Measurements from ENCODE around the gene ZFYVE9. TPM values are rescaled to one million over a fixed set of nuclear protein-coding genes. Genes with fewer than 3 reads are reported as not detected.
"Not testable (repeated sequence)": the region's sequence is repeated elsewhere in the genome, so short reads cannot be mapped to it uniquely, and the experiment has no call there.

ZFYVE9 gene
- total and polyA plus RNA-seq, 11 donors, result 3.6 to 19.2 (median 16.7) TPM

DNA sequence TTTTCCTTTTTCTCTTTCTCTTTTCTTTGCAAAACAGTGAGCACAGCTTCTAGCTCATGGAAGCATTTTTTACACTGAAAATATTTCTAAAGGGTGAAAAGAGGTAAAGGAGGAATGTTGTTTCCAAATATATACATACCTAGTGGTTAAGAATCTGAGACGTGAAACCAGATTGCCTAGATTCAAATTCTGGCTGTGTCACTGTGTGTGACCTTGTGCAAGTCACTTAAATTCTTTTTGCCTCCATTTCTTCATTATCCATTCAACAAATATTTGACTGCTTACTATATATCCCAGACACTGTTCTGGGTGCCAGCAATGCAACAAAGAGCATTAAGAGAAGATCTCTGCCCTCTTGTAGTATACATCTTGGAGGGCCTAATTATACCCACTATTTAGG lies 53.3 kb downstream of the ZFYVE9 start:
- no peaks in the 10 kb centered on the region for H3K27me3 ChIP-seq
- 67 to 78% (median 71%) methylated on average over 1 of the region's 1 CpG for WGBS, 4 donors
- H3K36me3 ChIP-seq, result peaks cover 0 to 3% (median 0%) of the 10 kb centered on the region in 9 donors
- DNase-seq (no peak), ATAC-seq (no peak)
- H3K9me3 ChIP-seq, result peaks cover 0 to 30% (median 1%) of the 10 kb centered on the region in 12 donors
- H3K27ac ChIP-seq, result no peak overlapping the region
- no peak overlapping the region for H3K4me3 ChIP-seq
- peaks cover 0 to 9% (median 1%) of the 10 kb centered on the region in 12 donors for H3K4me1 ChIP-seq
- intact Hi-C loops (cut with DNase I), result no loop called here
- TF ChIP-seq, protein P1, sequence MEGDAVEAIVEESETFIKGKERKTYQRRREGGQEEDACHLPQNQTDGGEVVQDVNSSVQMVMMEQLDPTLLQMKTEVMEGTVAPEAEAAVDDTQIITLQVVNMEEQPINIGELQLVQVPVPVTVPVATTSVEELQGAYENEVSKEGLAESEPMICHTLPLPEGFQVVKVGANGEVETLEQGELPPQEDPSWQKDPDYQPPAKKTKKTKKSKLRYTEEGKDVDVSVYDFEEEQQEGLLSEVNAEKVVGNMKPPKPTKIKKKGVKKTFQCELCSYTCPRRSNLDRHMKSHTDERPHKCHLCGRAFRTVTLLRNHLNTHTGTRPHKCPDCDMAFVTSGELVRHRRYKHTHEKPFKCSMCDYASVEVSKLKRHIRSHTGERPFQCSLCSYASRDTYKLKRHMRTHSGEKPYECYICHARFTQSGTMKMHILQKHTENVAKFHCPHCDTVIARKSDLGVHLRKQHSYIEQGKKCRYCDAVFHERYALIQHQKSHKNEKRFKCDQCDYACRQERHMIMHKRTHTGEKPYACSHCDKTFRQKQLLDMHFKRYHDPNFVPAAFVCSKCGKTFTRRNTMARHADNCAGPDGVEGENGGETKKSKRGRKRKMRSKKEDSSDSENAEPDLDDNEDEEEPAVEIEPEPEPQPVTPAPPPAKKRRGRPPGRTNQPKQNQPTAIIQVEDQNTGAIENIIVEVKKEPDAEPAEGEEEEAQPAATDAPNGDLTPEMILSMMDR (IDR thresholded peaks at IDR 0.05), result no peak
- TF ChIP-seq POLR2A (IDR thresholded peaks at IDR 0.05), result no peak

DNA sequence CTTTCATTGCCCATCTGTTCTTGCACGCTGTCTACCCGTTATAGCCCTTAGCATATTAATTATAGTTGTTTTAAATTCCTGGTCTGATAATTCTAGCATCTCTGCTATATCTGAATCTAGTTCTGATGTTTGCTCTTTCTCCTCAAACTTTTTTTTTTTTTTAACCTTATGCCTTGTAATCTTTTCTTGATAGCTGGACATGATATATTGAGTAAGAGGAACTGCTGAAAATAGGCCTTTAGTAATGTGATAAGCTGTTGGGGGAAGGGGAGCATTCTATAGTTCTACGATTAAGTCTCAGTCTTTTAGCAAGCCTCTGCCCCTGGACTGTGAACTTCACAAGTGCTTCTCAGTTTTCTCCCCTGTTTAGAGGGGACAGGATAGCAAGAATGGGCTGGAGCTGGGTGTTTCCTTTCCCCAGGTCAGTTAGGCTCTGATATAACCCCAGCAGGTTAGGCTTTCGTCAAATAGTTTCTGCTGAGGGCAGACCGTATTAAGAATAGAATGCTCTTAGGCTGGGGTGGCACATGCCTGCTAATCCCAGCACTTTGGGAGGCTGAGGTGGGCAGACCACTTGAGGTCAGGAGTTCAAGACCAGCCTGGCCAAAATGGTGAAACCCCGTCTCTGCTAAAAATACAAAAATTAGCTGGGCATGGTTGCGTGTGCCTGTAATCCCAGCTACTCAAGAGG lies 62.2 kb downstream of the ZFYVE9 start:
- no peak for TF ChIP-seq POLR2A (IDR thresholded peaks at IDR 0.05)
- TF ChIP-seq, protein P1 (IDR thresholded peaks at IDR 0.05), result no peak
- H3K4me3 ChIP-seq, result no peak overlapping the region
- DNase-seq, result no peak
- H3K36me3 ChIP-seq, result peaks cover 0 to 3% (median 0%) of the 10 kb centered on the region in 9 donors
- peaks cover 0 to 8% (median 0%) of the 10 kb centered on the region in 12 donors for H3K4me1 ChIP-seq
- intact Hi-C loops (cut with DNase I), result no loop called here
- H3K27me3 ChIP-seq, result no peaks in the 10 kb centered on the region
- WGBS, 4 donors, result 65 to 72% (median 68%) methylated on average over 7 of the region's 7 CpGs
- no peak for ATAC-seq
- peaks cover 0 to 24% (median 5%) of the 10 kb centered on the region in 12 donors for H3K9me3 ChIP-seq
- no peak overlapping the region for H3K27ac ChIP-seq

DNA sequence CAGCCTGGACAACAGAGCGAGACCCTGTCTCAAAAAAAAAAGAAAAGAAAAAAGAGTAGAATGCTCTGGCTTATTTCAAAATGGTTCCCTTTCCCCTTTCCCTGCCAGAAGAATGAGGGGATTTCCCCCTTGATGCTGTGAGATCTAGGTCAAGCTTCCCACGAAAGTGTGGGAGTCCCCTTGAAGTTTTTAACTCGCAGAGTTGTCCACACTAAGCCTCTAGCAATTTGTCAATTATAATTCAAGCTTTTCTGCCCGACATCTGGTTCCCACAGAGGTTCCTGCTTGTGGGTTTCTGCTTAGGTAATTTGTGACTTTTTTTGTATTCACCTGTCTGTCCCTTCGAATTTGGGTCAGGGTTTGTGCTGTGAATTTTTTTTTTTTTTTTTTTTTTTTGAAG lies 62.8 kb downstream of the ZFYVE9 start:
- ATAC-seq (no peak), DNase-seq (no peak)
- no peak overlapping the region for H3K4me3 ChIP-seq
- no peak for TF ChIP-seq POLR2A (IDR thresholded peaks at IDR 0.05)
- TF ChIP-seq, protein P1 (IDR thresholded peaks at IDR 0.05), result no peak
- H3K36me3 ChIP-seq, result peaks cover 0 to 3% (median 0%) of the 10 kb centered on the region in 9 donors
- intact Hi-C loops (cut with DNase I), result no loop called here
- H3K27ac ChIP-seq, result no peak overlapping the region
- H3K9me3 ChIP-seq, result peaks cover 0 to 18% (median 5%) of the 10 kb centered on the region in 12 donors
- H3K4me1 ChIP-seq, result peaks cover 0 to 8% (median 0%) of the 10 kb centered on the region in 12 donors
- H3K27me3 ChIP-seq, result no peaks in the 10 kb centered on the region
- WGBS, 4 donors, result 72 to 74% (median 73%) methylated on average over 5 of the region's 5 CpGs

DNA sequence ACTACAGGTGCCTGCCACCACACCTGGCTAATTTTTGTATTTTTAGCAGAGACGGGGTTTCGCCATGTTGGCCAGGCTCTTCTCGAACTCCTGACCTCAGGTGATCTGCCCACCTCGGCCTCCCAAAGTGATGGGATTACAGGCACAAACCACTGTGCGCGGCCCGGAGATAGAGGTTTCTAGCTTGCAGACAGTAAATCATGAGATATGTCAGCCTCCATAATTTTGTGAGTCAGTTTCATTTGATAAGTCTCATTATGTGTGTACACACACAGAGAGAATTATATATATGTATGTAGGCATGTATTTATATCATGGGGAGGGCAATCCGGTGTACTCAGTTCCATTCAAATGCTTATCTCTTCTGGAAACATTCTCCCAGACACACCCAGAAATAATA lies 64.8 kb downstream of the ZFYVE9 start:
- ATAC-seq; H3K36me3 ChIP-seq; H3K9me3 ChIP-seq; H3K27me3 ChIP-seq; H3K4me3 ChIP-seq; H3K4me1 ChIP-seq; intact Hi-C loops (cut with DNase I); DNase-seq; H3K27ac ChIP-seq: not testable (repeated sequence)
- WGBS, 4 donors, result 90 to 93% (median 91%) methylated on average over 8 of the region's 8 CpGs
